Hematopoietic multipotent progenitor cell (in vitro differentiated cells): ENCODE data around the gene RAPSN. TPM values are rescaled to one million over a fixed set of nuclear protein-coding genes. Genes with fewer than 3 reads are reported as not detected.

Experiments used
- DNase-seq, 3 donors: peaks; one replicate each; pipeline ENCODE4 v3.0.0-alpha.2; 2011 to 2015; ENCODE audit warnings: low read depth in 2 of 3, low spot score in 2 of 3
- total RNA-seq: library from RNA; depleted of rRNA; stranded (reverse); fragments of >200 nt; gene quantifications from one replicate; pipeline ENCODE4 v1.2.3, GENCODE V29; 2012

RAPSN gene
- total RNA-seq, 1 donor: 0.54 TPM

GRCh38 chr11:47435687-47436086 is 13.2 kb downstream of the RAPSN start:
- no peak for DNase-seq

DNA sequence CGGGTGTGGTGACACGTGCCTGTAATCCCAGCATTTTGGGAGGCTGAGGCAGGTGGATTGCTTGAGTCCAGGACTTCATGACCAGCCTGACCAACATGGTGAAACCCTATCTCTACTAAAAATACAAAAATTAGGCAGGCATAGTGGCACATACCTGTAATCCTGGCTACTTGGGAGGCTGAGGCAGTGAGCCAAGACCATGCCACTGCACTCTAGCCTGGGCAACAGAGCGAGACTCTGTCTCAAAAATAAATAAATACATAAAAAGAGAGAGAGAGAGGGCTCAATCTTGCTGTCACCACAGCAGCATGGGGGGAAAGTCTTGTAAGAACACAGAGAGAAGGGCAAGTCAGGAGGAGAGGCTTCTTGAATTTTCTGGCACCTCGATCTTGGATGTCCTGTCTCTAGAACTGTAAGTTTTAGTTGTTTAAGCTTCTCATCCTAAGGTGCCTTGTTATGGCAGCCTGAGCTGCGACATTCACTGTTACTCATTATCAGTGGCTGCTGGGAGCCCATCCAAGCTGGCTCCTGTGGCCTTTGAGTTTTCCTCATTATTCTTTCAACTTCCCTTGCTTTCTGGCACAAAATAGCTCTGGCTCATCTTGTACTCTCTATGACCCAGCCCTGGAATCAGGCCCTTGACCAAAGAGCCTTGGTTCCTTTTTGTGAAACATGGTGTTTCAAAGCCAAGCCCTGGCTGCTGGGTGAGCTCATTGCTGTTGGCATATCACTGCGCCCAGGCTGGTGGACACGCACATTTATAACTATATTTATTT is 14.7 kb downstream of the RAPSN start:
- no peak for DNase-seq

DNA sequence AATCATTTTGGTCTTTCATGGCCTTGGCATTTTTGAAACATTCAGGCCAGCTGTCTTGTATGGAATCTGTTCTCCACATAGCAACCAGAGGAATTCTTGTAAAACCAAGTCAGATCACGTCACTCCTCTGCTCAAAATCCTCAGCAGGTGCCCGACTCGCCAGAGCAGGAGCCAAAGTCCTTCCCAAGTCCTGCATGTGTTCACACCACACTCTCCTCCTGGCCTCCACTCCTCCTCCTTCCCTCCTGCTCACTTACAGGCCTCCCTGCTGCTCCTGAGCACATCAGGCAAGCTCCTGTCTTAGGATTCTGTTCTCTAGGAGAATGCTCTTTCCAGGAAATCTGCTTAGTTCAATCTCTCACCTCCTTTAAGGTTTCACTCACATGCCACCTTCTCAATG is 15.8 kb downstream of the RAPSN start:
- DNase-seq: no peak

DNA sequence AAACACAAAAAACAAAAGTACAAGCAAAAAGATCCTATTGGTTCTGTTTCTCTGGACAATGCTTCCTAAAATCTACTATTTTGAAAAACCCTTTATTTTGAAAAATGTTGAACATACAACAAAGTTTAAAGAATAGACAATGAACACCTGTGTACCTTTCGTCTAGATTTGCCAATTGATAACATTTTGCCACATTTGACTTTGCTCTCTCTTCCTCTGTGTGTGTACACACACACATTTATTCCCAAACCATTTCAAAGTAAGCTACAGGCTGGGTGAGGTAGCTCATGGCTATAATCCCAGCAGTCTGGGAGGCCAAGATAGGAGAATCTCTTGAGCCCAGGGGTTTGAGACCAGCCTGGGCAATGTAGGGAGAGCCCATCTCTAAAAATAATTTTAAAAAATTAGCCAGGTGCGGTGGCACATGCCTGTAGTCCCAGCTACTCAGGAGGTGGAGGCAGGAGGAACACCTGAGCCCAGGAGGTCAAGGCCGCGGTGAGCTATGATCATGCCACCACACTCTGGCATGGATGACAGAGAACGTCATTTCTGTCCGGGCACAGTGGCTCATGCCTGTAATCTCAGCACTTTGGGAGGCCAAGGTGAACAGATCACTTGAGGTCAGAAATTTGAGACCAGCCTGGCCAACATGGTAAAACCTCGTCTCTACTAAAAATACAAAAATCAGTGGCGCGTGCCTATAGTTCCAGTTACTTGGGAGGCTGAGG is 17.4 kb downstream of the RAPSN start:
- DNase-seq: no peak

GRCh38 chr11:47430524-47430923 is 18.4 kb downstream of the RAPSN start:
- DNase-seq: no peak

GRCh38 chr11:47426062-47426956 is 22.6 kb downstream of the RAPSN start, which contains the start of gene PSMC3:
PSMC3 (minus strand) TSS chr11:47426439; CDS start chr11:47426279, 160 bp downstream.
- DNase-seq: peak; percentile 94 to 99 (median 98)

- DNase-seq: no peak
Measured at GRCh38 chr11:47425611-47426010, 23.3 kb downstream of the RAPSN start.

DNA sequence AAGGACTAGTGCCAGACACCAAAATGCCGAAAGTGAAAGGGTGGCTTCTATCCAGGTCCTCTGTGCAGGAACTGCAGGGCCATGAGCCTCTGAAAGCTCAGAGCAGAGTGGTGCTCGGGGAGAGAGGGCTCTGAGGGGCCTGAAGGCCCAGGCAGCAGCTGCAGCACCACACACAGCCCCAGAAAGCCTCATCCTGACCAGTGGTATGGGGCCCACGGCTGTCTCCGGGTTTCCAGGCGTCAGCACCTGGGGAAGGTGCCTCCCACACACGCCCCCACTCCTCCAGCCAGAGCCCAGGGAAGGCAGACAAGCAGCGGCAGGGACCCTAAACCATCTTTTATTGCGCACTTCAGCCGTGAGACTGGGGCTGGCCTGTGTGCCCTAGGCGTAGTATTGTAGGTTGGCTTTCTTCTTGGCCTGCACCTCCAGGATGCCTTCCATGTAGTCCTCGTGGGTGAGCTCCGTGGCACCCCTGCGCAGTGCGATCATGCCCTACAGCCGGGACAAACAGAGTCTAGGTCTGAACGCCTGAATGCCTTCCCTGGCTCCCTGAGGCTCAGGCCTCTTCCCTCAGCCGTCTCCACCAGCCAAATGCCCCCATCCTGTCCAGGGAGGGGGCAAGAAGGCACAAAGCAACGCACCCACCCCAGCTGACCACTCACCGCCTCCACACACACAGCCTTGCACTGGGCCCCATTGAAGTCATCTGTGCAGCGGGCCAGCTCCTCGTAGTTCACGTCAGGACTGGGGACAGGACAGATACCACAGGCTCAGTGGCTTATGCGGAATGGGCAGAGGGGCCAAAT is 30.3 kb downstream of the RAPSN start:
- DNase-seq: no peak

DNA sequence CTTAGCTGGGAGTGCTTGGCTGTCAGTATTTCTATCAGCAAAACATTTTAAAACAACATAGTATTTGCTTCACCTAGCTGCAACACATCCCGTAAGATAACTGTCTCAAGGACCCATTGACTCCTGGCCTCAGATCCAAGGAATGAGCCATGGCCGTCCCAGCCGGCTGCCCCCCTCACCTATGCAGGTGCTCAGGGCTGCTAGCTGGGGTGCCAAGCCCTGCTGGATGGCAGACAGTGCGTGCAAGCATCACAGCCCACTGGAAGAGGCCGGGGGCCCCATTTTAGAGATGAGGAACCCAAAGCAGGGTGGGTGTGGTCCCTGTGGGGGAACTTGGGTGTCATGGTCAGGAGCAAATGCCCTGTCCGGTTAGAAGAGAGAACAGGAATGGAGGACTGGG is 31.2 kb downstream of the RAPSN start:
- no peak for DNase-seq

GRCh38 chr11:47415949-47416472 is 32.9 kb downstream of the RAPSN start:
- no peak for DNase-seq

DNA sequence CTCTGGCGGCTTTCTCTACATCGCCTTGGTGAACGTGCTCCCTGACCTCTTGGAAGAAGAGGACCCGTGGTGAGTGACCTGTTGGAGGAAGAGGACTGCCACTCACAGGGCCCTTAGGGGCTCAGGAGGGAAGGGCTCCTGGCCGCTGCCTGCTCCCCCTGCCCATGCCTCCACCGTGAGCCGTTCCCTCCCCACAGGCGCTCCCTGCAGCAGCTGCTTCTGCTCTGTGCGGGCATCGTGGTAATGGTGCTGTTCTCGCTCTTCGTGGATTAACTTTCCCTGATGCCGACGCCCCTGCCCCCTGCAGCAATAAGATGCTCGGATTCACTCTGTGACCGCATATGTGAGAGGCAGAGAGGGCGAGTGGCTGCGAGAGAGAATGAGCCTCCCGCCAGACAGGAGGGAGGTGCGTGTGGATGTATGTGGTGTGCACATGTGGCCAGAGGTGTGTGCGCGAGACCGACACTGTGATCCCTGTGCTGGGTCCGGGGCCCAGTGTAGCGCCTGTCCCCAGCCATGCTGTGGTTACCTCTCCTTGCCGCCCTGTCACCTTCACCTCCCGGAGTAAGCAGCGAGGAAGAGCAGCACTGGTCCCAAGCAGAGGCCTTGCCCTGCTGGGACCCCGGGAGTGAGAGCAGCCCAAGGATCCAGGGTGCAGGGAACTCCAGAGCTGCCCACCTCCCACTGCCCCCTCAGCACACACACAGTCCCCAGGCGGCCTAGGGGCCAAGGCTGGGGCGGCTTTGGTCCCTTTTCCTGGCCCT is 33.7 kb downstream of the RAPSN start:
- no peak for DNase-seq

- DNase-seq: no peak
Measured at GRCh38 chr11:47414685-47415070, 34.3 kb downstream of the RAPSN start.

DNA sequence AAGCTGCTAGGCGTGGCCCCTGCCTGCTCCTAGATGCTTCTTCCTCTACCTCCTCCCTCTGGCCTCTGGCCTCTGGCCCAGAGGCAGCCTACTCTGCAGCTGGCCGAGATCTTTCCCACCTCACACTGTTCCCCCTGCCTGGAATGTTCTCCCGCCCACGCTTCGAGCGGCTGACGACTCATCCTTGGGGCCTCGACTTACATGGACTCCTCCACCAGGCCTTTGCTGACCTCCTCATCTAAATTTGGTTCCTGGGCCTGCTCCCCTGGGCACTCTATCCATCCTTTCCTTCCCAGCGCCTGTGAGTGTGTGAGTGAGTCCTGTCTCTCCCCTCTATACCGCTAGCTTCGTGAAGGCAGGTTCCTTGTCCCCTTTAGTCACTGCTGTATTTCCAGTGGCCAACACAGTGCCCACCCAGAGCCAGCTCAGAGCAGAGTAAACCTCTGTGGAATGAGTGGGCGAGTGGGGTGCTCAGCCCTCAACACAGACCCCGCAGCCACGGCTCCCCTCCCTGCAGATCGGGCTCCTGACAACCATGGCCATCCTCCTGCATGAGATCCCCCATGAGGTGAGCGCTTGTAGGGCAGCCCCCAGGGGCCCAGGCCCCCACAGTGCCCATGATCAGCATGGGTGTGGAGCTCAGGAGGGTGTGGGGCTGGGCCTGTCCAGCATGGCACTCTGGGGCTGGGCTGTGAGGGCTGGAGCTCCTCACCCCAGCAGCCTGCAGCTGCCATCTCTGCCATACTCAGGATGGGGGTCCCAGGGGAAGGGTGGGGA is 34.8 kb downstream of the RAPSN start:
- DNase-seq: no peak

GRCh38 chr11:47413351-47413750 is 35.6 kb downstream of the RAPSN start:
- DNase-seq: no peak

GRCh38 chr11:47411884-47412746 is 36.8 kb downstream of the RAPSN start:
- peak in 1 of 3 donors; percentile 68 for DNase-seq

DNA sequence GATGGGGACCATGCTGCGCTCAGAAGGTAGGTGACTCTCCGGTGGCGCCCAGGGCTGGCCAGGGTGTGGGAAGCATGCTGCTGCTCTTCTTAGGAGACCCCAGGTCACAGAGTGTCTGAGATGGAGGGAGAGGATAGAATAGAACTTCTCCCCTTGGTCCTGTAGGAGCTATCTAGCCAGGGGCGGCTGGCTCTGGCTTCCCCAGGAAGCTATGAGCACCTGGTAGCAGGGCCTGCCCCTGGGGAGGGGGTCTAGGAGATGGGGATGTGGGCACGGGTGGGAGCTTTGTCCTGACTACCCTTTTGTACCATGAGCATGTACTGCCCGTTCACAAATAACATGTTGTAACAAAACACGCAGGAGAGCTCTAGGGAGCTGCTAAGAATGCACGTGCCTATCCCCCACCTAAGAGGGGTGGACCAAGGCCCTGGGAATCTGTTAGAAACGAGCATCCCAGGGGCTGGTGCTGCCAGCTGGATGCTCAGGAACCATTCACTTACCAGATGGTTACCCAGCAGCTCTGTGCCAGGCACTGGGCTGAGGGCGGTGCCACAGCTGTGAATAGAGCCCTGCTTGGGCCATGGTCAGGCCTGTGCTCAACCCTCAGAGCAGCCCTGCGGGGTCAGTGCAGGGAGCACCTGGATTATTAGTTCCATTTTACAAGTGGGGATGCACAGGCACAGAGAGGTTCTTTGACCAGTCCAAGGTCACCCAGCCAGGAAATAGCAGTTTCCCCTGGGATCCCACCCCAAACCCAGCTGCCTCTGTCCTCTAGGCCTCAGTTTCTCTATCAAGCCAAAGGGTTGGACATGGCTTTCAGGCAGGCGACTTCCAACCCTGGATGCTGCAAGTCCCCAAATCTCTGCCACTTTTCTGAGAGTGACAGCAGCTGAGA is 38.3 kb downstream of the RAPSN start:
- DNase-seq: no peak
